Stimulated activated CD4-positive, alpha-beta T cell treated with anti-CD3 and anti-CD28 coated beads, Interleukin-2, amount 100 ng/mL, for 4 hours (primary cell): ENCODE measurements around the gene GAN.
"Not testable (repeated sequence)": the region's sequence is repeated elsewhere in the genome, so short reads cannot be mapped to it uniquely, and the experiment has no call there.

Source experiments
- DNase-seq: peaks from one replicate; pipeline ENCODE4 v3.0.0-alpha.2; 2020; ENCODE audit warnings: low read depth

The GAN gene

GRCh38 chr16:81310045-81310644 is 4.6 kb upstream of the GAN start:
- no peak for DNase-seq

- DNase-seq: no peak
These were observed 3.0 kb upstream of the GAN start for GRCh38 chr16:81311762-81312161.

GRCh38 chr16:81313701-81314602 is 810 bp upstream of the GAN start:
- DNase-seq: no peak

GRCh38 chr16:81315271-81316175 is 761 bp downstream of the GAN start:
- DNase-seq: peak; percentile 28

GRCh38 chr16:81316176-81316496 is 1.4 kb downstream of the GAN start:
- DNase-seq: no peak

GRCh38 chr16:81318711-81319110 is 3.9 kb downstream of the GAN start:
- DNase-seq: no peak

- DNase-seq: no peak
These were observed 4.6 kb downstream of the GAN start for GRCh38 chr16:81319221-81319912.

GRCh38 chr16:81321039-81321438 is 6.3 kb downstream of the GAN start:
- DNase-seq: no peak

GRCh38 chr16:81321536-81321935 is 6.8 kb downstream of the GAN start:
- no peak for DNase-seq

- no peak for DNase-seq
These were observed 10.0 kb downstream of the GAN start for GRCh38 chr16:81324808-81325207.

- DNase-seq: no peak
These were observed 12.2 kb downstream of the GAN start for GRCh38 chr16:81327011-81327410.

- DNase-seq: no peak
These were observed 12.9 kb downstream of the GAN start for GRCh38 chr16:81327447-81328196.

GRCh38 chr16:81329947-81330346 is 15.2 kb downstream of the GAN start:
- DNase-seq: no peak

GRCh38 chr16:81333356-81333755 is 18.6 kb downstream of the GAN start:
- DNase-seq: no peak

- DNase-seq: no peak
These were observed 20.9 kb downstream of the GAN start for GRCh38 chr16:81335669-81336068.

GRCh38 chr16:81337097-81337496 is 22.3 kb downstream of the GAN start:
- DNase-seq: no peak

- DNase-seq: not testable (repeated sequence)
These were observed 30.4 kb downstream of the GAN start for GRCh38 chr16:81345172-81345571.

GRCh38 chr16:81347425-81347824 is 32.7 kb downstream of the GAN start:
- DNase-seq: no peak

- no peak for DNase-seq
These were observed 35.0 kb downstream of the GAN start for GRCh38 chr16:81349608-81350305.

GRCh38 chr16:81350306-81350615 is 35.5 kb downstream of the GAN start:
- DNase-seq: no peak

GRCh38 chr16:81353895-81354294 is 39.1 kb downstream of the GAN start:
- no peak for DNase-seq
